K562 (cell line): ENCODE data around the gene TMEM143. TPM values are rescaled to one million over a fixed set of nuclear protein-coding genes. Genes with fewer than 3 reads are reported as not detected.

ENCODE experiments used
- CTBP1 ChIP-seq: fragments of 450-650 bp; IDR thresholded peaks from 2 replicates; pipeline ENCODE4 v1.6.1; 2016; ENCODE audit warnings: borderline replicate concordance
- CXXC5 ChIP-seq: fragments of 250-450 bp; sonication (Bioruptor Pico); IDR thresholded peaks from 2 replicates; pipeline ENCODE4 v1.8.0; 2022; ENCODE audit warnings: inconsistent platforms, mild to moderate bottlenecking, moderate library complexity
- LEF1 ChIP-seq: fragments of 450-650 bp; IDR thresholded peaks from 2 replicates; pipeline ENCODE4 v1.6.1; 2016; ENCODE audit warnings: mild to moderate bottlenecking
- MAZ ChIP-seq, 2 experiments: fragments of 450-650 bp in 1 of 2; sonication (generic) in 1 of 2; formaldehyde crosslinking; IDR thresholded peaks in 1 of 2; conservative IDR thresholded peaks in 1 of 2; 2 replicates each; pipeline versions ENCODE4 v1.4.0 to v1.5.0; 2020; ENCODE audit warnings: mild to moderate bottlenecking in 1 of 2, missing genetic modification reagents in 1 of 2
- MYC ChIP-seq, 2 experiments: fragments of 250-450 bp in 1 of 2; sonication (Bioruptor Pico) in 1 of 2; IDR thresholded peaks; 2 replicates each; pipeline versions ENCODE4 v1.5.1 to v1.6.1; 2012 to 2021; ENCODE audit warnings: low read depth in 2 of 2, borderline replicate concordance in 1 of 2, improper control_type of control experiment in 1 of 2, low read length in 1 of 2, mild to moderate bottlenecking in 1 of 2, moderate library complexity in 1 of 2
- TAF1 ChIP-seq: IDR thresholded peaks from 2 replicates; pipeline ENCODE4 v1.6.1; 2011; ENCODE audit warnings: mild to moderate bottlenecking, low read length, moderate library complexity; ENCODE audit not compliant: insufficient read depth, control insufficient read depth, severe bottlenecking; ENCODE audit errors: extremely low read depth
- TGIF2 ChIP-seq: sonication (generic); formaldehyde crosslinking; IDR thresholded peaks from 2 replicates; pipeline ENCODE4 v1.8.1; 2022; ENCODE audit warnings: mild to moderate bottlenecking, missing genetic modification reagents, moderate library complexity
- YY1 ChIP-seq, 3 experiments: IDR thresholded peaks; 2 replicates each; pipeline ENCODE4 v1.6.1; 2011; ENCODE audit warnings: low read length in 2 of 3, mild to moderate bottlenecking in 2 of 3, moderate library complexity in 2 of 3, borderline replicate concordance in 1 of 3, control low read depth in 1 of 3, low read depth in 1 of 3; ENCODE audit not compliant: insufficient read depth in 3 of 3, insufficient replicate concordance in 2 of 3, control insufficient read depth in 1 of 3, insufficient read length in 1 of 3; ENCODE audit errors: extremely low read depth in 1 of 3
- ZNF318 ChIP-seq, 2 experiments: fragments of 450-650 bp; IDR thresholded peaks; 2 replicates each; pipeline ENCODE4 v1.6.1; 2016; ENCODE audit warnings: mild to moderate bottlenecking in 2 of 2, borderline replicate concordance in 1 of 2, low read depth in 1 of 2, moderate library complexity in 1 of 2
- polyA plus RNA-seq, 8 experiments: library from polyadenylated mRNA; depleted of rRNA in 4 of 8; stranded (reverse) in 5 of 8; unstranded in 3 of 8; fragments of >200 nt; fragmentation: Nextera tagmentation in 2 of 8; fragmentation: Illumina TruSeq in 1 of 8; extraction: Ambion mirVana in 2 of 8; extraction: Trizol in 1 of 8; gene quantifications; 2 replicates each; pipeline versions ENCODE4 v1.2.1 to v1.2.3, GENCODE V29; 2011 to 2014; ENCODE audit warnings: inconsistent platforms in 1 of 8, missing spikeins in 1 of 8
- total RNA-seq, 7 experiments: library from RNA; depleted of rRNA in 6 of 7; stranded (reverse); fragments of >200 nt in 6 of 7; fragmentation: Illumina TruSeq in 2 of 7; extraction: Trizol in 2 of 7; gene quantifications; 2 replicates each; pipeline versions ENCODE4 v1.2.1 to v1.2.3, GENCODE V29; 2011 to 2021; ENCODE audit warnings: low replicate concordance in 1 of 7
- TF ChIP-seq, protein P1 (sequence below): fragments of 450-650 bp; IDR thresholded peaks from 2 replicates; pipeline ENCODE4 v1.6.1; 2016
- TF ChIP-seq, protein P2 (sequence below), 2 experiments: fragments of 450-650 bp; IDR thresholded peaks; 2 replicates each; pipeline ENCODE4 v1.6.1; 2018; ENCODE audit warnings: mild to moderate bottlenecking in 2 of 2, low read depth in 1 of 2; ENCODE audit not compliant: partially characterized antibody in 2 of 2

The TMEM143 gene
- total and polyA plus RNA-seq, 9 of the 15 experiments (the other 6 are each of a cell fraction or from before 2014, with no cell fraction given) = 0.66 to 8.8 (median 4.3) TPM

DNA sequence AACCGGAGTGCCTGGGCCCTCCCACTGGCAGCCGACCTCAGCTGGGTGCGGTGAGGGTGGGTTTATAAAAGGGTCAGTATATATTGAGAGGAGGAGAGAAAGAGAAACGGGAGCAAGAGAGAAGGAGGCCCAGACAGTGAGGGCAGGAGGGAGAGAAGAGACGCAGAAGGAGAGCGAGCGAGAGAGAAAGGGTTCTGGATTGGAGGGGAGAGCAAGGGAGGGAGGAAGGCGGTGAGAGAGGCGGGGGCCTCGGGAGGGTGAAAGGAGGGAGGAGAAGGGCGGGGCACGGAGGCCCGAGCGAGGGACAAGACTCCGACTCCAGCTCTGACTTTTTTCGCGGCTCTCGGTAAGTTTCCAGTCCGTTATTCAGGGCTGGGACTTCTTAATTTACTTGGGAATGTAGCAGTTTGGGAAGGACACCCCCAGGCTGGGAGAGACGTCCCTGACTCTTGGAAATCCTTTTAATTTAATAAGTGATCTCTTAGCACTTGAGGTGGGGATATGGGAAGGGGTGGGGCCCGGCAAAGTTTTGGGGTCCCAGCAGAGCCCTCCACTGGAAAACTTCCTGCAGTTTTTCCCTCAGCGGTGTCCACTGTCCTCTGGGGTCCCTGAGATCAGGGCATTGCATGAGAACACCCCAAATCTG, 38.4 kb downstream of the TMEM143 start, which contains the start of gene EMP3 (continued):
- TF ChIP-seq YY1 (IDR thresholded peaks at IDR 0.05; ENCODE audit: borderline replicate concordance in 1 of 3, control insufficient read depth in 1 of 3, extremely low read depth in 1 of 3, insufficient read depth in 3 of 3, insufficient read length in 1 of 3, insufficient replicate concordance in 2 of 3, low read depth in 1 of 3, low read length in 2 of 3) = peak in 1 of 3 experiments; percentile 32
- TF ChIP-seq, protein P1, sequence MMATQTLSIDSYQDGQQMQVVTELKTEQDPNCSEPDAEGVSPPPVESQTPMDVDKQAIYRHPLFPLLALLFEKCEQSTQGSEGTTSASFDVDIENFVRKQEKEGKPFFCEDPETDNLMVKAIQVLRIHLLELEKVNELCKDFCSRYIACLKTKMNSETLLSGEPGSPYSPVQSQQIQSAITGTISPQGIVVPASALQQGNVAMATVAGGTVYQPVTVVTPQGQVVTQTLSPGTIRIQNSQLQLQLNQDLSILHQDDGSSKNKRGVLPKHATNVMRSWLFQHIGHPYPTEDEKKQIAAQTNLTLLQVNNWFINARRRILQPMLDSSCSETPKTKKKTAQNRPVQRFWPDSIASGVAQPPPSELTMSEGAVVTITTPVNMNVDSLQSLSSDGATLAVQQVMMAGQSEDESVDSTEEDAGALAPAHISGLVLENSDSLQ = peak; percentile 63
- peak; percentile 85 for TF ChIP-seq TAF1
- TF ChIP-seq, protein P2, sequence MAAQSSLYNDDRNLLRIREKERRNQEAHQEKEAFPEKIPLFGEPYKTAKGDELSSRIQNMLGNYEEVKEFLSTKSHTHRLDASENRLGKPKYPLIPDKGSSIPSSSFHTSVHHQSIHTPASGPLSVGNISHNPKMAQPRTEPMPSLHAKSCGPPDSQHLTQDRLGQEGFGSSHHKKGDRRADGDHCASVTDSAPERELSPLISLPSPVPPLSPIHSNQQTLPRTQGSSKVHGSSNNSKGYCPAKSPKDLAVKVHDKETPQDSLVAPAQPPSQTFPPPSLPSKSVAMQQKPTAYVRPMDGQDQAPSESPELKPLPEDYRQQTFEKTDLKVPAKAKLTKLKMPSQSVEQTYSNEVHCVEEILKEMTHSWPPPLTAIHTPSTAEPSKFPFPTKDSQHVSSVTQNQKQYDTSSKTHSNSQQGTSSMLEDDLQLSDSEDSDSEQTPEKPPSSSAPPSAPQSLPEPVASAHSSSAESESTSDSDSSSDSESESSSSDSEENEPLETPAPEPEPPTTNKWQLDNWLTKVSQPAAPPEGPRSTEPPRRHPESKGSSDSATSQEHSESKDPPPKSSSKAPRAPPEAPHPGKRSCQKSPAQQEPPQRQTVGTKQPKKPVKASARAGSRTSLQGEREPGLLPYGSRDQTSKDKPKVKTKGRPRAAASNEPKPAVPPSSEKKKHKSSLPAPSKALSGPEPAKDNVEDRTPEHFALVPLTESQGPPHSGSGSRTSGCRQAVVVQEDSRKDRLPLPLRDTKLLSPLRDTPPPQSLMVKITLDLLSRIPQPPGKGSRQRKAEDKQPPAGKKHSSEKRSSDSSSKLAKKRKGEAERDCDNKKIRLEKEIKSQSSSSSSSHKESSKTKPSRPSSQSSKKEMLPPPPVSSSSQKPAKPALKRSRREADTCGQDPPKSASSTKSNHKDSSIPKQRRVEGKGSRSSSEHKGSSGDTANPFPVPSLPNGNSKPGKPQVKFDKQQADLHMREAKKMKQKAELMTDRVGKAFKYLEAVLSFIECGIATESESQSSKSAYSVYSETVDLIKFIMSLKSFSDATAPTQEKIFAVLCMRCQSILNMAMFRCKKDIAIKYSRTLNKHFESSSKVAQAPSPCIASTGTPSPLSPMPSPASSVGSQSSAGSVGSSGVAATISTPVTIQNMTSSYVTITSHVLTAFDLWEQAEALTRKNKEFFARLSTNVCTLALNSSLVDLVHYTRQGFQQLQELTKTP (IDR thresholded peaks at IDR 0.05; ENCODE audit: low read depth in 1 of 2, partially characterized antibody in 2 of 2) = peak in 1 of 2 experiments; percentile 64
- TF ChIP-seq CTBP1 = peak; percentile 61
- TF ChIP-seq LEF1 = peak; percentile 86
- peak; percentile 51 for TF ChIP-seq CXXC5 (CRISPR knock-in tag)
- peak in 1 of 2 experiments; percentile 69; a peak in 2 of 4 replicates for TF ChIP-seq ZNF318 (IDR thresholded peaks at IDR 0.05; ENCODE audit: borderline replicate concordance in 1 of 2, low read depth in 1 of 2)
- TF ChIP-seq MAZ (CRISPR knock-in tag; conservative IDR thresholded peaks at IDR 0.05 in 1 of 2, IDR thresholded peaks at IDR 0.05 in 1 of 2) = peak; percentile 98 to 99
- TF ChIP-seq MYC (IDR thresholded peaks at IDR 0.05; ENCODE audit: low read depth, low read length) = peak; percentile 35; the same call in 1 of the 2 replicates
- 0 out of 2 replicates have a peak, but pooled peaks have one; percentile 44 for TF ChIP-seq MYC (CRISPR knock-in tag; IDR thresholded peaks at IDR 0.05; ENCODE audit: borderline replicate concordance, low read depth)
- TF ChIP-seq TGIF2 = no peak
